Adrenal gland (tissue), 5 donors: ENCODE measurements around the gene F12.

ENCODE experiments used
- CTCF ChIP-seq, 6 experiments: fragments of 450-650 bp in 4 of 6; fragments of 200-600 bp in 2 of 6; sonication (generic) in 1 of 6; IDR thresholded peaks; 1 replicate in 5 of 6; 2 replicates in 1 of 6; pipeline versions ENCODE4 v1.5.1 to v1.8.0; 2016 to 2021; ENCODE audit warnings: antibody characterized with exemption in 6 of 6, mild to moderate bottlenecking in 2 of 6, moderate library complexity in 1 of 6
- POLR2A ChIP-seq, 2 donors: fragments of 450-650 bp; IDR thresholded peaks; one replicate each; pipeline ENCODE4 v1.6.1; 2017; ENCODE audit warnings: antibody characterized with exemption in 2 of 2, mild to moderate bottlenecking in 2 of 2, moderate library complexity in 1 of 2
- donor health status: DM: no; HTN: no; CAD: no.

- TF ChIP-seq CTCF (IDR thresholded peaks at IDR 0.05) (no peak), POLR2A (IDR thresholded peaks at IDR 0.05) (no peak)
Measured at GRCh38 chr5:177414481-177414880, 5.1 kb upstream of the F12 start.
